SJSA1 (cell line): ENCODE results near the gene SIGLEC8. TPM values are rescaled to one million over a fixed set of nuclear protein-coding genes. Genes with fewer than 3 reads are reported as not detected.
A peak's percentile ranks its signal among the peaks of the same experiment; 100 is the strongest.
"Not testable (repeated sequence)": the region's sequence is repeated elsewhere in the genome, so short reads cannot be mapped to it uniquely, and the experiment has no call there.

Experiments used
- DNase-seq, 2 experiments: peaks; one replicate each; pipeline ENCODE4 v3.0.0-alpha.2; 2015 to 2020; ENCODE audit warnings: low spot score in 2 of 2, low read depth in 1 of 2
- H3K27ac ChIP-seq: fragments of 250-450 bp; sonication (Bioruptor Pico); 2 replicates; pipeline ENCODE4 v1.5.1; 2020; ENCODE audit warnings: mild to moderate bottlenecking, moderate library complexity
- H3K27me3 ChIP-seq: fragments of 250-450 bp; sonication (Bioruptor Pico); replicated peaks from 2 replicates; pipeline ENCODE4 v1.5.1; 2020; ENCODE audit warnings: mild to moderate bottlenecking, moderate library complexity
- H3K36me3 ChIP-seq: fragments of 250-450 bp; sonication (Bioruptor Pico); 2 replicates; pipeline ENCODE4 v1.5.1; 2020; ENCODE audit warnings: mild to moderate bottlenecking
- H3K4me1 ChIP-seq: fragments of 250-450 bp; sonication (Bioruptor Pico); replicated peaks from 2 replicates; pipeline ENCODE4 v1.6.1; 2021; ENCODE audit warnings: mild to moderate bottlenecking
- H3K4me3 ChIP-seq: fragments of 250-450 bp; sonication (Bioruptor Pico); 2 replicates; pipeline ENCODE4 v1.5.1; 2020; ENCODE audit warnings: mild to moderate bottlenecking
- H3K9me3 ChIP-seq: fragments of 250-450 bp; sonication (Bioruptor Pico); replicated peaks from 2 replicates; pipeline ENCODE4 v1.5.1; 2020; ENCODE audit warnings: mild to moderate bottlenecking
- total RNA-seq: library from RNA; depleted of rRNA; stranded (reverse); fragments of >200 nt; shearing (Covaris generic); gene quantifications from 2 replicates; pipeline ENCODE4 v1.2.3, GENCODE V29; 2014

The SIGLEC8 gene
- total RNA-seq, 1 experiment from 2014 or later: not detected

DNA sequence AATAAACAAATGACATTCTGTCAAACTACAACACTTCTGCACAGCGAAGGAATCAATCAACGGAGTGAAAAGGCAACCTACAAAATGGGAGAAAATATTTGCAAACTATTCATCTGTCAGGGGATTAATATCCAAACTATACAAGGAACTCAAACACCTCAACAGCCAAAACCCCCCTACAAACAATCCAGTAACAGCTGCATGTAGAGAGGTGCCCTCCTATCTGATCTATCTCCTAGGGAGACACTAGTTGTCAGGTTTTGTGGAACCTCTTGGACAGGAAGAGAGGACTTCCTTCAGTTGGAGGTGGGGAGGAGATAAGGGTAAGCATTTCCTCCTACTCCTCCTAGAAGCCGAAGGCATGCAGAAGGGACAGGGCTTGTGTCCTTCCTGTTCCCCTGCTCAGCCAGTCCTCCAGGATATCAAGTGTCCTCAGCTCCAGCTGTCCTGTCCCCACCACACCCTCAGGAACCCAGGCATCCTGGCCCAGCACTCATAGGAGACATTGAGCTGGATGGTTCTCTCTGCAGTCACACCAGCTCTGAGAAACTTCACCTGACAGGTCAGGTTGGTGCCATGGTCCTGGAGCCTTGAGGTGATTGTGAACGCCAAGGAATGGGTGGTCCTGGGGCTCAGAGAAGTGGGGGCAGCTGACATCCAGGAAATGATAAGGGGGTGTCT, 9.8 kb upstream of the SIGLEC8 start:
- Histone ChIP-seq H3K36me3 (no peaks in the 10 kb centered on the region), H3K27me3 (no peaks in the 10 kb centered on the region; the same call in none of the 2 replicates), H3K9me3 (no peaks in the 10 kb centered on the region), H3K4me3 (no peak overlapping the region), H3K4me1 (no peaks in the 10 kb centered on the region), H3K27ac (no peak overlapping the region)
- no peak for DNase-seq

DNA sequence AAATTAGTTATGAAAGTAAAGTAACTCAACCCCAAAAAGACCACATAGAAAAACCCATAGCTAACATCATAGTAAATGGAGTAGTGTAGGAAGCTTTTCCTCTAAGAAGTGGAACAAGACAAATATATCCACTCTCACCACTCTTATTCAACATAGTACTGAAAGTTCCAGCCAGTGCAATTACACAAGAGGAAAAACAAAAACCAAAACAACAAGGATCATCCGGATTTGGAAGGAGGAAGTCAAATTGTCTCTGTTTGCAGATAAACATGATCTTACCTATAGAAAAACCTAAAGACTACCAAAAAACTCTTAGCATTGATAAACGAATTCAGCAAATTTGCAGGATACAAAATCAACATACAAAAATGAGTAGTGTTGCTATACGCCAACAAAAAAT, 8.5 kb upstream of the SIGLEC8 start:
- H3K27ac ChIP-seq: no peak overlapping the region
- no peaks in the 10 kb centered on the region for H3K36me3 ChIP-seq

DNA sequence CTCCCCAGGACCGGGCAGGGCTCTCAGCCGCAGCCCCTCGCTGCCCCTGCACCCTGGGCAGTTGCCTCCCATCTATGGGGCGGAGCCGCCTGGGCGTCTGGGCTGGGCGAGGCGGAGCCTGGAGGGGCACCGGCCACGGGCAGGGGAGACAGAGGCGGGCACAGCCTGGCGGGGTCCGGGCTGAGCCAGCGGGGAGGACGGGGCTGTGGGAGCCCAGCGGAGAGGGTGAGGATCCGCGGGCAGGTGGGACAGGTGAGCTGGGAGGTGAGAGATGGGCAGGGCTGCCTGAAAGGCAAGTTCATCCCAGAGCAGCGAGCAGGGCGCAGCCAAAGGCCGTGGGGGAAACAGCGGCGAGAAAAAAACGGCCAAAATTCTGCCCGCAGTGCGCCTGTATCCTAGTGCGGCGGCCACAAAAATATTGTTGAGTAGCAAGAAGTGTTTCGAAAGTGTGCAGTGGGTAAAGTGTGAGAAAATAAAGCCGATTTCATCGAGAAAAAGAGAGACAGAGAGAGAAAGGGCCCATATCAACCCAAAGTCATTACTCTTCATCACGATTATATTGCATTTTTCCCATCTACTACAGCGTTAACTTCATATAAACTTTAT, 5.8 kb upstream of the SIGLEC8 start:
- H3K4me3 ChIP-seq, H3K27me3 ChIP-seq, H3K9me3 ChIP-seq, H3K36me3 ChIP-seq, H3K4me1 ChIP-seq, H3K27ac ChIP-seq, DNase-seq: not testable (repeated sequence)

More for the DNA sequence above, 8.5 kb upstream of the SIGLEC8 start:
- Histone ChIP-seq H3K27me3 (no peaks in the 10 kb centered on the region; the same call in none of the 2 replicates), H3K9me3 (no peaks in the 10 kb centered on the region), H3K4me1 (no peaks in the 10 kb centered on the region), H3K4me3 (no peak overlapping the region)
- no peak for DNase-seq

DNA sequence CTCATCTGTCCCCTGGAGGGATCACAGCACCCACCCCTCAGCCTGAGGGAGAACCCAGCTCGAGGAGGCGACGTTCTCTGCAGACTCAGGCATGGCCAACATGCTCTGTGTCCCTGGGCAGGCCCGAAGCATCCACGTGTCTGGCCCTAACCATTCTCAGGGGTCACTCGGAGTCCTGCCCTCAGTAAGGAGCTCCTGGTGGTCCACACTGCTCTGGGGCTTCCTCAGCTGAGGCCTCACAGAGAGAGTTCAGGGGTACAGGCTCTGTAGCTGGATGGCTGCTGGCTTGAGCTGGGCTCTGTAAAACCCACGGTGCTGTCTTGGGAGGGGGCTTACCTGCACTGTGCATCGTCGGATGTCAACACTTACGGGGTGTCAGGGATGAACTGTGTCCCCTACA, 4.4 kb upstream of the SIGLEC8 start:
- no peaks in the 10 kb centered on the region for H3K4me1 ChIP-seq

DNA sequence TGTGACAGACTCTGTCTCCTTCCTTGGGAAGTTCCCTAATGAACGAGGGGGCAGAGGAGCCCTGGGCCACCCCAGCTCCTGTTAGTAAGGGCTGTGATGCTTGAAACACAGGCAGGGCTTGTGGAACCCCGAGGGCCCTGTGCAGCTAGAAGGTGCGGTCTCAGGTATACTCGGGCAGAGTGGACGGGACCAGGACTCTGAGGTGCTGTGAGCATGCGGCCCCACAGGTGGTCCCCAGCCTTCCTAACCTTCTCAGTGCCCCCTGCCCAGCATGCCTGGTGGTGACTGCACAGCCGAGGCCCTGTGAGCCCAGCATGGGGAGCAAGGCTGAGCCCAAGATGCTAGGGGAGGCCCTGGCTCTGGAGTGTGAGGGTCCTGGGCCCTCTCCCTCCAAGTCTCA, 4.0 kb upstream of the SIGLEC8 start:
- no peaks in the 10 kb centered on the region for H3K36me3 ChIP-seq
- no peaks in the 10 kb centered on the region; the same call in none of the 2 replicates for H3K27me3 ChIP-seq
- H3K4me3 ChIP-seq: no peak overlapping the region
- H3K27ac ChIP-seq: no peak overlapping the region
- no peaks in the 10 kb centered on the region for H3K9me3 ChIP-seq
- no peak for DNase-seq
- no peaks in the 10 kb centered on the region for H3K4me1 ChIP-seq

More for the DNA sequence above, 4.4 kb upstream of the SIGLEC8 start:
- Histone ChIP-seq H3K27me3 (no peaks in the 10 kb centered on the region; the same call in none of the 2 replicates), H3K27ac (no peak overlapping the region), H3K36me3 (no peaks in the 10 kb centered on the region), H3K4me3 (no peak overlapping the region), H3K9me3 (no peaks in the 10 kb centered on the region)
- no peak for DNase-seq

DNA sequence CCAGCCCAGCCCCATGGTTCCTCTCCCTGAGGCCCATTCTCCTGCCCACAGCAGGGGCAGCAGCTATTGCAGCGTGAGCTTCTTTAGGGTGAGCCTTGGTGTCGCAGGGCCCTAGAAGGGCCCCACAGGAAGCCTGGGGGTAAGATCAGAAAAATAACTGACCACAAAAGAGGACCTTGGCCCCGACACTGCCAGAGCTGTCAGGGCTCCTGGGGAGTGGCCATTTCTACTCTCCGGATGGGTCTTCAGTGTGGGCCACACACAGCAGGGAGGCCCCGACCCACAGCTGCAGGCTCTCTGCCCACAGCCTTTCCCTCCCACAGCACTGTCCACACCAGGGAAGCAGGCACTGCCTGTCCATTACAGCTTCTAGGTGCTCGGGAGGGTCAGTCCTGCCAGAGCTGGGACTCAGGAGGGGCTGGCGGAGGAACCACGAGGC, 3.5 kb upstream of the SIGLEC8 start:
- DNase-seq: peak in 1 of 2 experiments; percentile 24
- Histone ChIP-seq H3K36me3 (no peaks in the 10 kb centered on the region), H3K4me1 (no peaks in the 10 kb centered on the region), H3K27me3 (no peaks in the 10 kb centered on the region; the same call in none of the 2 replicates), H3K9me3 (no peaks in the 10 kb centered on the region), H3K4me3 (no peak overlapping the region), H3K27ac (no peak overlapping the region)

DNA sequence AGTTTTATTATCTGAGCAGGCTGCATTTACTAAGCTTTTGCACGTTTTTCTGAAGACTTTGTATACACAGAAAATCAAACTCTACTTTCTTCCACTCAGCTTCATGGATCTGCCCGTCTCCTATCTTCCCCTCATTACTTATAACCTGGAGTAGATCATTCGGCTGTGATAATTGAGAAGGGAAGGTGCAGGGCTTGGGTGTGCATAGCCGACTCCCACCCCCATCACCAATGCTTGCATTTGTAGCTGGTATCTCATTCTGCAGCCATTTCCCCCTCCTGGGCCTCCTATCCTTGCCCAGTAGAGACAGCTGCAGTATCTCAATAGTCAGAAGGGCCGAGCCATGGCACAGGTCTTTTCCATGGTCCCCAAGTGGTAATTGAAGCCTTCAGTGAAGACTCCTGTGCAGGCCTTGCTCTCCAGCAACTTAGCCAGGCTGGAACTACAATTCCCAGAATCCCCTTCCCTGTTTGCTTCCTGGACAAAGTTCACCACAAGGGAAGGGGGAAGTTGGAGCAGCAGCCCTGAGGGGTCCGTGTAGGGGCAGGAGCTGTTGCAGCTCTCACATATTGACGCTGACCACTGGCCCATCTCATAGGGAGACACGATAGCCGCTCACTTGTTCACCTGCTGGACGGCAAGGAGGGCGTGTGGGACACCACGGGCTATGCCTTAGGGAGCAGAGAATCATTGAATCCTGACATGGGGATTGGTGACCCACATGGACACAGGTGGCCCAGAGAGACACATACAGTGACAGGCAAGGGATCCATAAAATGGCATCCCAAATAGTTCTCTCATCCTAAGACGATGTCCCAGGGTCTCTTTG, 2.1 kb upstream of the SIGLEC8 start:
- Histone ChIP-seq H3K27ac (no peak overlapping the region), H3K4me3 (no peak overlapping the region), H3K27me3 (no peaks in the 10 kb centered on the region; the same call in 1 of the 2 replicates), H3K4me1 (no peaks in the 10 kb centered on the region), H3K9me3 (no peaks in the 10 kb centered on the region), H3K36me3 (no peaks in the 10 kb centered on the region)
- peak in 1 of 2 experiments; percentile 15 for DNase-seq

DNA sequence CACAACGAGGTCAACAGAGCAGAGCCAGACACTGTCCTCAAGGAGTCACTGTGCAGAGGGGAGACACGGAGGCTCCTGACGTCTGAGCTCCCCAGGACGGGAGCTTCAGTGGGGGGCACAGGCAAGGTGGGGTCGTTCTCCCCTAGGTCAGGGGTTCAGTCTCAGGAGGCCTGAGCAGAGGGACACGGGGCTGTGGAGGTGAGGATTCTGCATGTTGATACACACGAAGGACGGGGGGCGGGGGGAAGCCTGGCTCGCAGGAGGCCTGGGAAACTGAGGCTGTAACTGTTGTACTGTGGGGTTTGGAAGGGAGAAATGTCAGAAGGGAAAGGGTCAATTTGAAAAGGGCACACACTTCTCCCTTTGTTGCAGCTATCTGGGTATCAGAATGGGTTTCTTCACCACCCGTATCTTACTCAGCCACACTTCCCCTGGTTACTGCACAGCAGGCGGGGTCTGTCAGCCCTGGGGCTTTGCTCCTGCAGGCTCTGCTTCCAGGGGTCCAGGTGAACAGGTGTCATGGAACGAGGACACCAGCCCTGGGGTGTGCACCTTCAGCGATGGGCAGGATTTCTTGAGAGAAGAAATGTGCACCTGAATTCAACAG, 748 bp upstream of the SIGLEC8 start:
- no peak overlapping the region for H3K27ac ChIP-seq
- H3K9me3 ChIP-seq: no peaks in the 10 kb centered on the region
- H3K4me1 ChIP-seq: no peaks in the 10 kb centered on the region
- H3K4me3 ChIP-seq: no peak overlapping the region
- DNase-seq: no peak
- no peaks in the 10 kb centered on the region for H3K27me3 ChIP-seq
- H3K36me3 ChIP-seq: no peaks in the 10 kb centered on the region

DNA sequence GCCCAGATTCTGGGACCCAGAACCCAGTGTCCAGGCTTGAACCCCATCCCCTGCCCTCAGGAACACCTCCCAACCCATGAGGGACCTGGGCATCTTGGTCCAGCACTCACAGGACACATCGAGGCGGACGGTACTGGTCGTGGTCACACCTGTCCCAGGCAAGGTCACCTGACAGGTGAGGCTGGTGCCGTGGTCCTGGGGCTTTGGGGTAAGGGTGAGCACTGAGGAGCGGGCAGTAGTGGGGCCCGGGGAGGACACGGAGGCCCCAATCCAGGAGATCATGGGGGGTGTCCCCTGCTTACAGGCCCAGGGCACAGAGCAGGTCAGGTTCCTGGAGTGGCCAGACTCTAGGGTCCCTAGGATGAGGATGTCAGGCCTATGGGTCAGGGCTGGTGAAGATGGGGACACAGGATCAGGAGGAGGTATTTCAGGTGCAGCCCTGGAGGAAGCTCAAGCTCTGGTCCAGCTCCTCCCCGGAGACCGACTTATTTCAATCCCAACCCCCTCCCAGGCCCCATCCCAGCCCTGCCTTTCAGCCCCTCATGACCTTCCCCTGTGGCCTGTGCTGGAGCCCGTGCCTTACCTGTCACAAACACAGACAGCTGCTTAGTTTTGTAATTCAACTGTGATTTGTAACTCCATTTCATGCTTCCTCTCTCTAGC, 772 bp downstream of the SIGLEC8 start:
- Histone ChIP-seq H3K9me3 (no peaks in the 10 kb centered on the region), H3K27ac (no peak overlapping the region), H3K4me3 (no peak overlapping the region), H3K27me3 (no peaks in the 10 kb centered on the region), H3K4me1 (no peaks in the 10 kb centered on the region), H3K36me3 (no peaks in the 10 kb centered on the region)
- no peak for DNase-seq

DNA sequence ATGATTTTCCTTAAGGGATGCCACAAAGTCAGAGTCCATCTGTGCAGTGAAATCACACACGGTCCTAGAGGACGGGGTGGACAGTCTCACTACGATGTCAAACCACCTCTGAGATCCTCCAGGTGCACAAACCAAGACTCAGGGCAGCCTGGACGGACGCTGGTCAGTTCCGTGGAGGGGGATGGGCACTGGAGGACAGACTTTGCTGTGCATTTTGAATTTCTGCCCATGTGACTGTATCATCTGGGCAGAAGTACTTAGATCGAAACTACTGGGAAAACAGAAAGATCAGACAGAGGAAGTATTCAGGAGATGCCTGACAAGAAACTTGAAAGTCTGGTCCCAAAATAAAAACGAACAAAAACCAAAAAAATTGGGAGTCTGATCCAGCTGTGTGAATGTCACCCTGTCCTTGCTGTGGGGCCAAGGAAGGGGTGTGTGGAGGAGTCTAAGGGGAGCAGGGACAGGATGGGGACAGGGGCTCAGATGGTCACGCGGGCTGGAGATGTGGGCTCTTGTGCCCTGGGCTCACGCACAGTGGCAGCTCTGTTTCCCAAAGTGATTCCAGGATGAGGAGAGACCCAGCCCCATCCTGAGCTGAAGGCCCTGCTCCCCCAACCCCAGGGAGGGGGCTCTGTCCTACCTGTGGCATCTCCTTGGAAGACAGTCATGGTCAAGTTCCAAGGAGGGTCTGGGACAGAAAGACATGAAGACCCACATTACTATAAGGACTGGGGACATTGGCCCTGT, 1.5 kb downstream of the SIGLEC8 start:
- Histone ChIP-seq H3K4me3 (no peak overlapping the region), H3K36me3 (no peaks in the 10 kb centered on the region), H3K9me3 (no peaks in the 10 kb centered on the region), H3K27me3 (no peaks in the 10 kb centered on the region), H3K4me1 (no peaks in the 10 kb centered on the region), H3K27ac (no peak overlapping the region)
- DNase-seq: no peak

DNA sequence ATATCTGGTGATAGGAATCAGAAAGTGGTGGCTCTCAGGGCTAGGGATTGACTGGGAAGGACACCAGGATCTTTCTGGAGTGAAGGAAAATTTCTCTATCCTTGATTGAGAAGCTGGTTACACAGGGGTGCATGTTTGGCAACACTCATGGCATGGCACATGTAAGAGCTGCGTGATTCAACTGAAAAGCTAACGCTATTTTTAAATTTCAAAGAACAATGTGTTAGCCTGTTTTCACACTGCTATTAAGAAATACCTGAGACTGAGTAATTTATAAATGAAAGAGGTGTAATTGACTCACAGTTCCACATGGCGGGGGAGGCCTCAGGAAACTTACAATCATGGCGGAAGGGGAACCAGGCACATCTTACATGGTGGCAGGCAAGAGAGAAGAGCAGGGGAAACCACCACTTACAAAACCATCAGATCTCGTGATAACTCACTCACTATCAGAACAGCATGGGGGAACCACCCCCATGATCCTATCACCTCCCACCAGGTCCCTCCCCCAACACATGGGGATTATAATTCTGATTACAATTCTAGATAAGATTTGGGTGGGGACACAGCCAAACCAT, 7.4 kb downstream of the SIGLEC8 start:
- no peak overlapping the region for H3K4me3 ChIP-seq
- no peaks in the 10 kb centered on the region for H3K36me3 ChIP-seq
- no peaks in the 10 kb centered on the region for H3K4me1 ChIP-seq
- no peak overlapping the region for H3K27ac ChIP-seq
- H3K9me3 ChIP-seq: no peaks in the 10 kb centered on the region
- DNase-seq: no peak
- no peaks in the 10 kb centered on the region for H3K27me3 ChIP-seq

DNA sequence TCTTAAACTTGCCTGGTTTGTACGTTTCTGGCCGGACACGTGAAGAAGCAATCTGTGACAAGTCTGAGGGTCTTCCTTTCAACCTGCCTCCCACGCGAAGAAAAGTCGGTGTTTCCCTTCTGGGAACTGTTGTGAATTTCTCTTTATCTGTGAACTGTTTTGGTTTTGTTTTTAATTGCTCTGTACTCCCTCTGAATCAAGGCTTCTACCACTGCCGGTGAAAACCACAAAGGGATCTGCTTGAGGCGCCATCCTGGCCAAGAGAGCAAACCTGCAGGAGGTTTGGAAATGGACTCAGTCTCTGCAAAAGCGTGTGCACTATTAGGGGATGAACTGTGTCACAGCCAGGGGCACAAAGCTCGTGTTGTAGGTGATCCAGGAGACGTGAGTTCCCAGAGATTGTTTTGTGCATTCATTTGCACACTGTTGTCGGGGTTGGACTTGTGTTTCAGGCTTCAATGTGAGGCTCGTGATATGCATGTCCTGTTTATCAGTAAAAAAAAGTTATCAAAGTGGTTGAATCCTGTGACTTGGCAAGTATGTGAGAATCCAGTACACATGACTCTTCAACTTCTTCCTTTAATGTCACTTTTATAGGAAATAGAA, 9.7 kb downstream of the SIGLEC8 start:
- Histone ChIP-seq H3K36me3 (no peaks in the 10 kb centered on the region), H3K4me1 (no peaks in the 10 kb centered on the region), H3K27ac (no peak overlapping the region), H3K4me3 (no peak overlapping the region), H3K9me3 (no peaks in the 10 kb centered on the region), H3K27me3 (no peaks in the 10 kb centered on the region)
- no peak for DNase-seq
